Anterior cingulate cortex (tissue), 58 donors: Measurements from ENCODE around the gene CCDC24.

Experiments
- DNase-seq, 58 donors: peaks; one replicate each; lab custom pipeline; 2025; lab: John Stamatoyannopoulos, UW

Gene CCDC24

GRCh38 chr1:43961692-43962091 is 29.7 kb upstream of the CCDC24 start:
- peak in 5 of 58 donors; percentile 13 to 35 (median 17) for DNase-seq

GRCh38 chr1:43962324-43962723 is 29.1 kb upstream of the CCDC24 start:
- peak in 19 of 58 donors; percentile 12 to 74 (median 34) for DNase-seq

- no peak for DNase-seq
These were observed 28.4 kb upstream of the CCDC24 start for GRCh38 chr1:43963006-43963405.

GRCh38 chr1:43963890-43964289 is 27.5 kb upstream of the CCDC24 start:
- DNase-seq: no peak

- DNase-seq: no peak
These were observed 26.1 kb upstream of the CCDC24 start for GRCh38 chr1:43965316-43965715.

- DNase-seq: no peak
These were observed 23.0 kb upstream of the CCDC24 start for GRCh38 chr1:43968348-43968948.

GRCh38 chr1:43969416-43969745 is 22.0 kb upstream of the CCDC24 start:
- no peak for DNase-seq

GRCh38 chr1:43969746-43970466 is 21.5 kb upstream of the CCDC24 start, which contains the start of gene DPH2:
Gene DPH2, plus strand, starts transcription at chr1:43970010. Its CDS starts 166 bp downstream, at chr1:43970176.
- peak; percentile 59 to 99 (median 95) for DNase-seq

- no peak for DNase-seq
These were observed 20.9 kb upstream of the CCDC24 start for GRCh38 chr1:43970502-43970901.

GRCh38 chr1:43970911-43971310 is 20.5 kb upstream of the CCDC24 start:
- no peak for DNase-seq

GRCh38 chr1:43971336-43971980 is 19.9 kb upstream of the CCDC24 start:
- DNase-seq: no peak

- DNase-seq: peak in 1 of 58 donors; percentile 49
These were observed 17.4 kb upstream of the CCDC24 start for GRCh38 chr1:43973981-43974442.

GRCh38 chr1:43974443-43975248 is 16.8 kb upstream of the CCDC24 start, which contains the start of gene ATP6V0B:
Gene ATP6V0B, plus strand, starts transcription at chr1:43974960. Its CDS starts 81 bp downstream, at chr1:43975041.
- peak; percentile 60 to 99 (median 95) for DNase-seq

GRCh38 chr1:43975249-43975961 is 16.0 kb upstream of the CCDC24 start:
- DNase-seq: peak in 26 of 58 donors; percentile 17 to 62 (median 40)

- no peak for DNase-seq
These were observed 15.4 kb upstream of the CCDC24 start for GRCh38 chr1:43976045-43976444.

GRCh38 chr1:43976890-43977289 is 14.5 kb upstream of the CCDC24 start:
- no peak for DNase-seq

GRCh38 chr1:43977376-43978263 is 13.8 kb upstream of the CCDC24 start:
- no peak for DNase-seq

- no peak for DNase-seq
These were observed 13.2 kb upstream of the CCDC24 start for GRCh38 chr1:43978264-43978550.
